ENCODE measurements around the gene SPATA18.

DNA sequence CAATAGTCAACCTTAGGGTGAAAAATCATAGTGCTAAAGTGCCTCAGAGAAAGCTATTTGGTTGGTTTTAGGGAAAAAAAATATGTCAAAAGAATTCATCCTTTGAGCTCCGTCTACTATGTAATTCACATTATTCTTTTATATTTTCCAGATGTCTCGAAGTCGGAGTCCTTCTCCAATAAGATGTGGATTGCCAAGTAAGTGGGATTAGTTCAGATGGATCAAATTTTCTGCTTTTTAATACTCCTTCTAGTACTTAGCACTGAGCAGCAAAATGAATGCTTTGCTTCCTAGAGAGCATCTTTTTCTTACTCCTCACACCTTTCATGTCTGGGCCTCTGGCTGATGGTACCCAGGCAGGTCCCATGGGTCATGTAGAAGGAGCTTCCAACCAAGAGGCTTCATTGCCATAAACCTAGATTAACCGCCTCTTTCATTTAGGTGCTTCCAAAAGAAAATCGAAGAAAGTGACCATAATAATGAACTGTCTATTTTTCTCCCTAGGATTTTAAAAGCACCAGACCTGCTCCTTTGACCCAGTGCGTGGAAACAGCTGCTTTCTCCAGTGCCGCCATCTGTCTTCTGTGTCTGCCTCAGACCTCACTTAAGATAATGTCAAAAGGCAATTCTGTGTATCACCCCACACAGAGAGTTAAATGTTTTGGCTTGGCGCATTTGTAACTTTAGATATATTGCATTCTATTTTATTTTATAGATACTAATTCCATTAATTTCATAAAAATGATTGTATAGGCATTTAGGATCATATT, 43.5 kb downstream of the SPATA18 start:
- TF ChIP-seq, protein P1, sequence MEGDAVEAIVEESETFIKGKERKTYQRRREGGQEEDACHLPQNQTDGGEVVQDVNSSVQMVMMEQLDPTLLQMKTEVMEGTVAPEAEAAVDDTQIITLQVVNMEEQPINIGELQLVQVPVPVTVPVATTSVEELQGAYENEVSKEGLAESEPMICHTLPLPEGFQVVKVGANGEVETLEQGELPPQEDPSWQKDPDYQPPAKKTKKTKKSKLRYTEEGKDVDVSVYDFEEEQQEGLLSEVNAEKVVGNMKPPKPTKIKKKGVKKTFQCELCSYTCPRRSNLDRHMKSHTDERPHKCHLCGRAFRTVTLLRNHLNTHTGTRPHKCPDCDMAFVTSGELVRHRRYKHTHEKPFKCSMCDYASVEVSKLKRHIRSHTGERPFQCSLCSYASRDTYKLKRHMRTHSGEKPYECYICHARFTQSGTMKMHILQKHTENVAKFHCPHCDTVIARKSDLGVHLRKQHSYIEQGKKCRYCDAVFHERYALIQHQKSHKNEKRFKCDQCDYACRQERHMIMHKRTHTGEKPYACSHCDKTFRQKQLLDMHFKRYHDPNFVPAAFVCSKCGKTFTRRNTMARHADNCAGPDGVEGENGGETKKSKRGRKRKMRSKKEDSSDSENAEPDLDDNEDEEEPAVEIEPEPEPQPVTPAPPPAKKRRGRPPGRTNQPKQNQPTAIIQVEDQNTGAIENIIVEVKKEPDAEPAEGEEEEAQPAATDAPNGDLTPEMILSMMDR (IDR thresholded peaks at IDR 0.05; ENCODE audit: low read depth, low read length), result no peak
- no peak for TF ChIP-seq POLR2A (IDR thresholded peaks at IDR 0.05; ENCODE audit: extremely low read depth, insufficient read length)
- TF ChIP-seq, protein P2, sequence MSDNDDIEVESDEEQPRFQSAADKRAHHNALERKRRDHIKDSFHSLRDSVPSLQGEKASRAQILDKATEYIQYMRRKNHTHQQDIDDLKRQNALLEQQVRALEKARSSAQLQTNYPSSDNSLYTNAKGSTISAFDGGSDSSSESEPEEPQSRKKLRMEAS (IDR thresholded peaks at IDR 0.05; ENCODE audit: low read depth, low read length), result no peak
